ENCODE measurements around the gene HAGHL. TPM values are rescaled to one million over a fixed set of nuclear protein-coding genes. Genes with fewer than 3 reads are reported as not detected.

Gene HAGHL
- 1 to 10 TPM; 2.0 to 3.3 TPM for total RNA-seq
- long read RNA-seq, partial matches to known transcripts = 0 of 2 reads
- long read RNA-seq, other reads (novel, unspliced or antisense) = 2 of 2 reads

GRCh38 chr16:726438-727290 lies at the start of gene HAGHL, which contains the start of gene CCDC78:
HAGHL (plus strand) TSS chr16:727106; CDS start chr16:727510, 404 bp downstream.
CCDC78 (minus strand) TSS chr16:726443; CDS start chr16:726367, 76 bp downstream.
- intact Hi-C loops (cut with DNase I, micrococcal nuclease) = no loop called here
- ATAC-seq (peak; percentile 19), DNase-seq (peak; percentile 50 to 73)

- no peak for DNase-seq
- ATAC-seq = no peak
- intact Hi-C loops (cut with DNase I, micrococcal nuclease) = no loop called here
Measured at GRCh38 chr16:677316-678190, 49.4 kb upstream of the HAGHL start.

- ATAC-seq (no peak), DNase-seq (no peak)
- intact Hi-C loops (cut with DNase I, micrococcal nuclease) = no loop called here
Measured at GRCh38 chr16:678209-678857, 48.6 kb upstream of the HAGHL start.

- ATAC-seq = peak; percentile 22
- peak; percentile 77 to 87 for DNase-seq
- intact Hi-C loops (cut with DNase I, micrococcal nuclease) = no loop called here
Measured at GRCh38 chr16:678858-679813, 47.8 kb upstream of the HAGHL start.

GRCh38 chr16:679814-680624 lies 46.9 kb upstream of the HAGHL start, which contains the start of gene STUB1:
STUB1 (plus strand) TSS chr16:680410; CDS start chr16:680526, 116 bp downstream.
- peak; percentile 85 to 91 for DNase-seq
- peak; percentile 54 for ATAC-seq
- intact Hi-C loops (cut with DNase I, micrococcal nuclease) = no loop called here

GRCh38 chr16:680625-680945 lies 46.3 kb upstream of the HAGHL start:
- DNase-seq (no peak), ATAC-seq (no peak)
- intact Hi-C loops (cut with DNase I, micrococcal nuclease) = no loop called here

GRCh38 chr16:680967-681745 lies 45.8 kb upstream of the HAGHL start:
- DNase-seq = peak in 1 of 2 donors; percentile 65
- intact Hi-C loops (cut with DNase I, micrococcal nuclease) = no loop called here
- no peak for ATAC-seq

GRCh38 chr16:681746-682427 lies 45.0 kb upstream of the HAGHL start:
- intact Hi-C loops (cut with DNase I, micrococcal nuclease) = no loop called here
- DNase-seq = no peak
- ATAC-seq = no peak

- DNase-seq (no peak), ATAC-seq (no peak)
- intact Hi-C loops (cut with DNase I, micrococcal nuclease) = no loop called here
Measured at GRCh38 chr16:682493-683395, 44.2 kb upstream of the HAGHL start.

- intact Hi-C loops (cut with DNase I, micrococcal nuclease) = no loop called here
- DNase-seq (no peak), ATAC-seq (no peak)
Measured at GRCh38 chr16:683396-684070, 43.4 kb upstream of the HAGHL start.

GRCh38 chr16:684071-684794 lies 42.7 kb upstream of the HAGHL start, which contains the start of gene JMJD8:
JMJD8 (minus strand) TSS chr16:684334; CDS start chr16:684319, 15 bp downstream.
- DNase-seq (peak; percentile 97 to 99), ATAC-seq (peak; percentile 69)
- intact Hi-C loops (cut with DNase I, micrococcal nuclease) = no loop called here

- DNase-seq = peak in 1 of 2 donors; percentile 46
- intact Hi-C loops (cut with DNase I, micrococcal nuclease) = no loop called here
- ATAC-seq = no peak
Measured at GRCh38 chr16:684961-685696, 41.8 kb upstream of the HAGHL start.

- ATAC-seq (peak; percentile 13), DNase-seq (peak in 1 of 2 donors; percentile 72)
- intact Hi-C loops (cut with DNase I, micrococcal nuclease) = no loop called here
Measured at GRCh38 chr16:685967-686366, 40.9 kb upstream of the HAGHL start.
